Measurements from ENCODE around the gene LIPI.
A peak's percentile ranks its signal among the peaks of the same experiment; 100 is the strongest.
"Not testable (repeated sequence)": the region's sequence is repeated elsewhere in the genome, so short reads cannot be mapped to it uniquely, and the experiment has no call there.

Gene LIPI

DNA sequence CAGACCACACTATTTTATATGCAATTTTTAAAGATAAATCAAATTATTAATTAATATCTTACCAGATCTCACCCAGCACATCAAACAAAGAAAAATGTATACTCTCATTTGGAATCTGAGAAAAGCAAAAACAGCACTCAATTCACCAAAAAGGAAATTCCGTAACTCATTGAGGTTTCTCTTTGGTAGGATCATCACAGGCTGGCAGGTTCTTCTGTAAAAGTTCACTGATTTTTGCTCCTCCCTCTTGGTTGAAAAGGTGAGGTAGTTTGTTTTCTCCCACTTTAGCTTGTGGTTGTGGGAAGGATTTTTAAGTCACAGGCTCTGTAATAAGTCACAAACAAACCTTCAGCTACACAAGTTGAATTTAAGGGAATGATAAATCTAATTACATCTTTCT lies at the start of gene LIPI:
Gene LIPI, minus strand, starts transcription at position 218 of the 400 bp plus-strand sequence. Its CDS starts 110 bp downstream, at position 108.
- no peak for DNase-seq (ENCODE audit: low read depth in 2 of 3, low spot score in 1 of 3)

DNA sequence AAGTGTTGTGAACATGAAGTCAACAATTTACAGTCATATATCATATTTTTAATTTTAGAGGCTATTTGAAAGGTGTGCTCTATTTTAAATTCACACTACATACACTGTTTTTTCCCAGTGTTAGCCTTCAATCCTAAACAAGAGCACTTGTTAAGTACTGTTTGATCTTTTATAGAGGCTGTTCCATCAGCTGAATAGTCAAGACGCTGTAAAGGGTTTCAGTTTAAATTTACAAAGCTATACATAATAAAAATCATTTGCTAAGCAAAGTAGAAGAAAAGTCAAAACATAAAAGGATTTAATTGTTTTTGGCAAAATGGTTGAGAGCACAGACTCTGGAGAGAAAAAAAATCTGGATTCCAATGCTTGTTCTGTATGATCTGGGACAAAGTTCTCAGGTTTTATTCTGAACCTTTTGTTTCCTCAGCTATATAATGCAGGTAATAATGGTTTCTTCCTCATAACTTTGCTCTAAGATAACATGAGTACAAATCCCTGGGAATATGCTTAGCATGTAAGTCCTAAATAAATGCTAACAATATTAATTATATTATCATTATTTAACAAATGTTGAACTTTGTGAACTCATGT lies 49.5 kb upstream of the LIPI start:
- DNase-seq (ENCODE audit: low read depth in 2 of 3, low spot score in 1 of 3), result no peak

DNA sequence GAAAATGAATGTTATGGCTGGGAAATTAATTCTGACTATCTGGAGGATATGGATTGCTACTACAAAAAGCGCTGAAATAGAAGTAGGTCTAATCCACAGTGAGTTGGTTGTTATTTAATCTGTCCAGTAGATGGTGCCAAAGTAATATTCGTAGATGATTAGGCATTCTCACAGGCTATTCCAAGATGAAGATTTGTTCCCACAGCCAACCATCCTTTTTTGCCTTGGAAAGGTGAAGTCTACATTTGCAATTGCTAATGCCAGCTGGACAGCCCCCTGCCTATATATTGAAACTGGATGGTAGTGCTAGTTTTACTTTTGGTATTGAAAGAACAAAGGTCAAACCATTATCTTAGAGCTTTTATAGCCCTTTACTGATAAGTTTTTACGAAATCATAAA lies 49.0 kb upstream of the LIPI start:
- no peak for DNase-seq (ENCODE audit: low read depth in 2 of 3, low spot score in 1 of 3)

DNA sequence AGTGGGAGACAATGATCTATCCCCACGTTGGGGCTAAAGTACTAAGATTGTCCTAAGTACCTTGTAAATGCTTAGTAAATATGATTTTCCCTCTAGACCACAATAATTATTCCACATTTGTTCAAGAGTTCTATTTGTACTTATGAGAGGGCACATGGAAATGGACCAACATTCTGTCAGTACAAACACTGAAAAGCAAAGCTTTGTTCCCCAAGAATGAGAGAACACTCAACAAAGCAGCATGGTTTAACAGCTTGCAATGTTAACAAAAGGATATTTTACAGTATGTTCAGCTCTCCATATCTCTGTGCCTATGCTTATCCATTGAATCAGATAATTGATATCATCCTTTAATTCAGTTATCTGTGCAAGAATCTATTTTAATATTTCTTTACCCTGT lies 40.6 kb upstream of the LIPI start:
- DNase-seq (ENCODE audit: low read depth in 2 of 3, low spot score in 1 of 3), result no peak

DNA sequence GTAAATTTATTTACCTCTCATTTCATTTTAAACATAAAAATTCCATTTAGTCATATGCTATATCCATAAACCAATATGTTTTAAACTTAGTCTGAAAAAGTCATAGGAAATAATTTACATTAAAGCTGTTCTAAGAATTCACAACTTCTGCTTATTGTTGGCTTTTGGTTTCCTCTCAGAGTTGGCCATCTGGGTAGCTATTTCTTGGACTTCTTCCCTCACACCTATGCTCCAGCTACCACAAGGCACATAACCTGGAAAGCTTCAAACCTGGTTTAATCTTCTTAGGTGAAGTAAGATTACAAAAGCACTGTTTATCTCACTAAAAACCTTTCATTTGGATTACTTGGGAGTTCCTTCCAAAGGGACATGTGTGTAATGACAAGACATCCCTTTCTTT lies 35.0 kb upstream of the LIPI start:
- no peak for DNase-seq (ENCODE audit: low read depth in 2 of 3, low spot score in 1 of 3)

DNA sequence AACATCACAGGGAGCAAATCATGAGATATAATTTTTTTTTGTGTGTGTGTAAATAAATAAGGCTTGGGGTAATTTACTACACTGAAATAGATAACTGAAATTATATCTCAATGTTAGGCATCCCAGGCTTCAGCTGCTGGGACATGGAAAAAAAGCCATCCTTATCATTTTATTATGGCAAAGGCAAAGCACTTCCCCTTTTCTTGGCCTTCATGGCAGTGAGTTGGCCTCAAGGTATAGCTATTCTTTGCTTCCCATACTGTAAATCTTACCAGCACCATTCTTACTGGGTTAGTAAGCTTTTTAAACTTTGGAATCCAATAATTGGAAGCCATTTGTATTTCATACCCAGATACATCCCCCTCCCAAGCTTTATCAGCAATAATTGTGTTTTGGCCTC lies 34.2 kb upstream of the LIPI start:
- no peak for DNase-seq (ENCODE audit: low read depth in 2 of 3, low spot score in 1 of 3)

DNA sequence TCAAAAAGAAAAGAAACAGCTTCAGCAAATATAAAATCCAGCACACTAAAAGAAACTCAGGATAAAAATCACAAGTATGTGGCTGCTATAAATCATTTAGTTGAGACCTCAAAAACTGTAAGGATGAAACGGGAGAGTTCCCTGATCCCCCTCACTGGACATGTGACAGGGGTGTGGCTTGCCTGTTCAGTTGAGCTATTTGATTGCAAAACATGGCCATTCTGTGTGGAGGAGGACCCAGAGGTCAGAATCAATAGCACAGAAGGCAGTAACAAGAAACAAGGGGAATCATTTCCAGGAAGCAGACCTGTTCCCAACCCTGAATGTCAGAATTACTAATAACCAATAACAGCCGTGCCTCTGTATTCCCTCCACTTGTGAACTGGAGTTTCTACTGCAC lies 33.1 kb upstream of the LIPI start:
- no peak for DNase-seq (ENCODE audit: low read depth in 2 of 3, low spot score in 1 of 3)

DNA sequence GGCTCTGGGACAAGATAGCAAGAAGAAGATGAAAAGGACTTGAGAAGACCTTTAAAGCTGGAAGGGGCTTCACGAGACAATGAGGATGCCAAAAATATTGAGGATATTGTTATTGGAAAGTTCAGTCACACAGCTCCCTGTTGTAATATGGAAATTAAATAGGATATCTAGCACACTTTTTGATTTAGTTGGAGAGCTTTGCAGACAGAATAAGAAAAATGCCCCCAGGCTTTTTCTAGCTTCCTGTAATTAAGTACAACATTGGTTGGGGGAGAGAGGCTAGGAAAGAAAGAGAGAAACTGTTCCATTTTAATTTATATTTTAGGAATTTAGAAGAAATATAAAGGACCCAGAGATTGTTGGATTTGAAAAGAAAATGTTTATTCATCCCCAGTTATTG lies 32.7 kb upstream of the LIPI start:
- no peak for DNase-seq (ENCODE audit: low read depth in 2 of 3, low spot score in 1 of 3)

DNA sequence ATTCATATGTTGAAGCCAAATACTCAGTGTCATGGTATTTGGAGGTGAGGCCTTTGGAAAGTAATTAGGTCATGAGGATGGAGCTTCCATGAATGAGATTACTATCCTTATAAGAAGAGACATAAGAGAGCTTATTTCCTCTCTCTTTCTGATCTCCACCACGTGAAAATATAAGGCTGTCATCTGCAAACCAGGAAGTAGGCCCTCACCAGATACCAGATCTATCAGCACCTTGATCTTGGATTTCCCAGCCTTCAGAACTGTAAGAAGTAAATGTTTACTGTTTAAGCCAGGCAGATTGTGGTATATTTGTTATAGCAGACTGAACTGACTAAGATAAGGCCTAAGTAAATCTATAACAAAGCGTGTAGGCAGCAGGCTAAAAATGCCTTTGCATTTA lies 30.5 kb upstream of the LIPI start:
- DNase-seq (ENCODE audit: low read depth in 2 of 3, low spot score in 1 of 3), result no peak

DNA sequence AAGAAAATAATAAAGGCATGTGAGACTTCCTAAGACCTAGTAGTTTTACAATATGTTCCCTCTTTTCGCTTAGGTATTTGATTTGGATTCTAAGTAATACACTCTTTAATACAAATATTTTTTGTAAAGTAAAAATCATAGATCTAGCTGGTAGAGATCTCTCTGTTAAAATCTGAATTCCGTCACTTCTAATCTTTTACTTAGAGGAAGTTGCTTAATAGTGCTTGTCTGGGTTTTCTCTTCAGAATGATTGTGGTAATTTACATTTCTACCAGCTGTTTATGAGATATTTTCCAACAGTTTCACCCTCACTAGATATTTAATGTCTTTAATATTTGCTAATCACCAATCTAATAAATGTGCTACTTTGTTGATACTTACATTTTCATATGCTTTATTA lies 28.5 kb upstream of the LIPI start:
- no peak for DNase-seq (ENCODE audit: low read depth in 2 of 3, low spot score in 1 of 3)

DNA sequence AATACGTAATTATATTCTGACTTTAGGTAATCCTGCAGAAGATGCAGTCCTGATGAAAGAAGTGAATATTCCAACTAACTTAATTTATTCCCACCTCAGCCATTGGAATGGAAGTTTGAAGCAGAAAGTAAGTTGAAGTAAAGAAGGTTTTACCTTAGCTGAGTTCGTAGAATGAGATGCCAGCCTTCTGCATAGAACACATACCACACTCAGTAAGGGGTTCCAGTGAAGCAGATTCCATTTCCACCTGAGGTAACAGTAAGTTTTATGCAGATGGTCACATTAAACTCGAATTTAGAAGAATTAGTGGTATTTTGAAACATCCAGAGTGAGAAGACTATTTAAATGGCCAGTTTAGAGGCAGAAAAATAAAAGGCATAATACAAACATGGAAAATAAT lies 25.4 kb upstream of the LIPI start:
- DNase-seq (ENCODE audit: low read depth in 2 of 3, low spot score in 1 of 3), result no peak

DNA sequence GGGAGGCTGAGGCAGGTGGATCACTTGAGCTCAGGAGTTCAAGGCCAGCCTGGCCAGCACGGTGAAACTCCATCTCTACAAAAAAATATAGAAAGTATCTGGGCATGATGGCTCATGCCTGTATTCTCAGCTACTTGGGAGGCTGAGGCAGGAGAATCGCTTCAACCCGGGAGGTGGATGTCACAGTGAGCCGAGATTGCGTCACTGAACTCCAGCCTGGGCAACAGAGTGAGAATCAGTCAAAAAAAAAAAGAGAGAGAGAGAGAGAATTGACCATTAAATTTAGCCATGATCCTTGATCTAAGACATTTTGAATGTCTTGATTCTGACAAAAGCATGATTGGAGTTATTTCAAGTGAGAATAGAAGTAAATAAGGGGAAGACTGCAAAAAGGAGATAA lies 24.3 kb upstream of the LIPI start:
- no peak for DNase-seq (ENCODE audit: low read depth in 2 of 3, low spot score in 1 of 3)

DNA sequence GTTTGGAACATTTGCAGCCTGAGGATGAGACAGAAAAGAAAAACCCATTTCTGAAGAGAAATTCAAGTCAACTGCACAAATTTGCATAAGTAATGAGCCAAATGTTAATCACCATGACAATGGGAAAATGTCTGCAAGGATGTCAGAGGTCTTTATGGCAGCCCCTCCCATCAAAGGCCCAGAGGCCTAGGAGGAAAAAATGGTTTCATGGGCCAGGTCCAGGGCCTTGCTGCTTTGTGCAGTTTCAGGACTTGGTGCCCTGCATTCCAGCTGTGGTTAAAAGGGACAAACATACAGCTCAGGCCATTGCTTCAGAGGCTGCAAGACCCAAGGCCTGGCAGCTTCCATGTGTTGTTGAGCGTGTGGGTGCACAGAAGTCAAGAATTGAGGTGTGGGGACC lies 18.6 kb upstream of the LIPI start:
- DNase-seq (ENCODE audit: low read depth in 2 of 3, low spot score in 1 of 3), result no peak

DNA sequence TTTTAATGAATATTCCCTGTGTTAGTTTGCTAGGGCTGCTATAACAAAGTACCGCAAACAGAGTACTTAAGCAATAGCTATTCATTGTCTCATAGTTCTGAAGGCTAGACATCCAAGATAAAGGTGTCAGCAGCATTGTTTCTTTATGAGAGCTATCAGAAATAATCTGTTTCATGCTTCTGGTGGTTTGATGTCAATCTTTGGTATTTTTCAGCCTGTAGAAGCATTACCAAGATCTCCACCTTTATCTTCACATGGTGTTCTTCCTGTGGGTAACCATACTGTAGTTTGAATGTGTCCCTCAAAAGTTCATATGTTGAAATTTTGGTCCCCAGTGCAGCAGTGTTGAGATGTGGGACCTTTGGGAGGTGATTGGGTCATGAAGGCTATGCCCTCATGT lies 12.6 kb upstream of the LIPI start:
- no peak for DNase-seq (ENCODE audit: low read depth in 2 of 3, low spot score in 1 of 3)

DNA sequence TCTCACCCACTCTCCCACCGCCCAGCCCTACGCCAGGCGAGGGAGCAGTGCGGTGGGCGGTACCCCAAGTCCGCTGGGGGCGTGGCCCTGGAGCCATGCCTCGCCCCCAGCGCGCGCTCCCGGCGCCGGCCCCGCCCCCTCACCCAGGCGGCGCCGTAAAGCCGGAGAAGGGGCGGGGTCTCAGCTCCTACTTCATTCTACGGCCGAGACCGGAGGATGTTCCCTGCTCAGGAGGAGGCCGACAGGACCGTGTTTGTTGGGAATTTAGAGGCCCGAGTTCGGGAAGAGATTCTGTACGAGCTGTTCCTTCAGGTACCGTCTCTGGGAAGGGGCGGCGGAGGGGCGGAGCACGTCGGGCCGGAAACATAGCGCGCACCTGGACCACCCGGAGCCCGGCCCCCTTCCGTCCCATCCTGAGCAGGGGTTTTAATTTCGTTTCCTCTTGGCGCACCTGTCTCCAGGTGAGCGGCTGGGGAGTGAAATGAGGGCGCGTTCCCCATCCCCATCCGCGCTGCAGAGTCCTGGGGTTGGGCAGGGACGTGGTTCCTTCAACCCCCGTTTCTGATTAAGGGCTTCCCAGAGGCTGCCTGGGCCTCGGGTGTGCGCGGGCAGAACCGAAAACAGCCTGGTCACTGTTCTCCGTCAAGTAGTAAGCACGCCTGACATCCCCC lies 5.4 kb upstream of the LIPI start, which contains the start of gene RBM11:
Gene RBM11, plus strand, starts transcription at position 187 of the 671 bp plus-strand sequence. Its CDS starts 30 bp downstream, at position 217.
- peak; percentile 62 to 77 (median 72) for DNase-seq (ENCODE audit: low read depth in 2 of 3, low spot score in 1 of 3)

DNA sequence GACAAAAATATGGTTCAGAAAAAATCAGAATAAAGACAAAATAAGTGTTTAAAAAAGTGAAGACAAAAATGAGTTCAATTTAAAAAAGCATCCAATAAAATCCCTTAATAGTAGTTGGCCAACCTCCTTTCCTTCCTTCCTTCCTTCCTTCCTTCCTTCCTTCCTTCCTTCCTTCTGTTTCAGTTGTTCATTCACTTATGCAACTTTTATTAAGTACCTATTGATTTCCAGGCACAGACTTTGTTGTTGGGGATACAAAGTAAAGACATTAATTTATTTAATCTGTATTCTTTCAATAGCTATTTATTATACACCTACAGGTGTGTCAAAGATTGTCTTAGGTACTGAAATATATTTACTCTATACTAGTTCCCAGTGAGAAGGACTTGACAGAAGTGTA lies 2.4 kb upstream of the LIPI start:
- DNase-seq (ENCODE audit: low read depth in 2 of 3, low spot score in 1 of 3), result no peak

DNA sequence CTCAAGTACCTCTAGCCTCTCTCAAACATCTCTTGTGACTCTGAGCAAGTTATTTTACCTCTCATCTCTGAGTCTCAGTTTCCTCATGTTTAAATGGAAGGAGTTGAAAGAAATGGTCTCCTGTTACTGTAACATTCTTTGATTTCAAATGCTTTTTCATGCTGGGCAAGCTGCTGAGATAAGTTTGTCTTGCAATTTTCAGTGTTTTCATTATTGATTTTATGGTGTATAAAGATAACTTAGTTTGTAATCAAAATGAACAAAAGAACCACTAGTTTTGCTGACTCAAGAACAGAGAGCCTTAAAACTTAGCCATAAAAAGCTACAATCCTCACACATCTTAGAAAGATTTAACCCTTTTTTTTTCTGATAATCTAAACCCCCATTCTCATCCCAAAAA lies 4.5 kb downstream of the LIPI start:
- no peak for DNase-seq (ENCODE audit: low read depth in 2 of 3, low spot score in 1 of 3)

DNA sequence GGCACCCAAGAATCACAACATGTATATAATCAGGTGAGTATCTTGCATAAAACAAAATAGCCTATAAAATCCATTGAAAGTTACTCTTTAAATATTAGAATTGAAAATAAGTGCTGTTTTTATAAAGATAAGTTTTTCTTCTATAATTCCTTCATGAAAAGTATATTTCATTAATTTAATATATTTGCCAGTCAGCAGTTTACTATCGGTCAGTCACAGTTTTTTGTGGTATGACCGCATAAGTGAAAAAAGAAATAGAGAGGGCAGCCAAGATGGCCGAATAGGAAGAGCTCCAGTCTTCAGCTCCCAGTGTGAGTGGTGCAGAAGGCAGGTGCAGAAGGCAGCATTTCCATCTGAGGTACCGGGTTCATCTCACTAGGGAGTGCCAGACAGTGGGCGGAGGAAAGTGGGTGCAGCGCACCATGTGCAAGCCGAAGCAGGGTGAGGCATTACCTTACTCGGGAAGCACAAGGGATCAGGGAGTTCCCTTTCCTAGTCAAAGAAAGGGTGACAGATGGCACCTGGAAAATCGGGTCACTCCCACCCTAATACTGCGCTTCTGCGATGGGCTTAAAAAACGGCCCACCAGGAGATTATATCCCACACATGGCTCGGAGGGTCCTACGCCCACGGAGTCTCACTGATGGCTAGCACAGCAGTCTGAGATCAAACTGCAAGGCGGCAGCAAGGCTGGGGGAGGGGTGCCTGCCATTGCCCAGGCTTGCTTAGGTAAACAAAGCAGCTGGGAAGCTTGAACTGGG lies 44.1 kb downstream of the LIPI start:
- not testable (repeated sequence) for DNase-seq (ENCODE audit: low read depth in 2 of 3, low spot score in 1 of 3)

DNA sequence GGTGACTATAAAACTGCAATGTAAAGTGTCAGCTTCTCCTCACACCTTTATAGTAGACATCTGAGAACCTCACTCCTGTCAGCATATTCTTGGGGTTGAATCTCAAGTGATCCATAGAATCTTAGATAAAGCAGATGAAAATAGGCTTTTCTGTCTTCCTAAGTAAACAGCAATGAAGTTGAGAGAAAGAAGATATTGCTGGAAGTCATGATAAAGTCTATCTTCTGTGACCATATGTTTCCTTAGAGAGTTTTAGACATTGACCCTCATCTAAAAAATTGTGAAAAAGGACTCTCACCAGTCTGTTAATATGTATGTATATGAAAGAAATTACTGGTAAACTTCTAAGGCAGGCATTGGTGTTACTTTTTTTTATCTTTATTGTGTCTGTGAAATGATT lies 66.8 kb downstream of the LIPI start:
- no peak for DNase-seq (ENCODE audit: low read depth in 2 of 3, low spot score in 1 of 3)

DNA sequence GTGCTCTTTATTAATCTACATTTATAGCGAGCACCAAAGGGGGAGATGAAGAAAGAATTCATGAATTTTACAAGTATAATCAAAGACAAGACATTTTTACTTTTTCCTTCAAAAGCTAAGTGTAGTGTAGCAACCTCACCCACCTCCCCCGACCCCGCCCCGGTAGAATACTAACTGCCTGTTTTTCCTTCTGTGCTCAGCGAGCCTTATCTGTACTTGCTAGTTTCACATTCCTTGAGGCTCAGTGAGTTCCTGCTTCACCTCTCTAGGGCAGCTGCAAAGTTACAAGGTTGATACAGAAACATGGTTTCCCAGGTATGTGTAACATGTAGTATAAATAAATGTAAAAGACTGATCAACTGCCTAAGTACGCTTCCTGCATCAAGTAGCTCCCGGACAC lies 86.5 kb downstream of the LIPI start:
- DNase-seq (ENCODE audit: low read depth in 2 of 3, low spot score in 1 of 3), result no peak

DNA sequence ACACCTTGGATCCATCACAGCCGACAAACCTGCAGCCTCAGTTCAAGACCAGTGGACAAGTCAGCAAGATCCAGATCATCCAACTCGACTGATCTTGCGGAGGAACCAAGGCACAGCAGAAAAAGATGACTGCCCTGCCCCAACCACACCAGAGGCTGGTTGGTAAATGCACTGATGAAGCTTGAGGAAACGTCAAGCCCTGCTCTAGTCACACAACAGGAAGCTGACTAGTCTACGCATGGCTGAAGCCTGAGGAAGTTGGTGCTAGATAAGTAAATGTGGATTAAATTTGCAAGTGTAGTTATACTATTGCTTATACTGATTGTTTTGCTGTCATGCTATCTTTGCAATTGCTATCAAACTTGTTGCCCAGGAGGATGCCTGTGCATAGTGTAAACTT lies 89.0 kb downstream of the LIPI start:
- no peak for DNase-seq (ENCODE audit: low read depth in 2 of 3, low spot score in 1 of 3)

DNA sequence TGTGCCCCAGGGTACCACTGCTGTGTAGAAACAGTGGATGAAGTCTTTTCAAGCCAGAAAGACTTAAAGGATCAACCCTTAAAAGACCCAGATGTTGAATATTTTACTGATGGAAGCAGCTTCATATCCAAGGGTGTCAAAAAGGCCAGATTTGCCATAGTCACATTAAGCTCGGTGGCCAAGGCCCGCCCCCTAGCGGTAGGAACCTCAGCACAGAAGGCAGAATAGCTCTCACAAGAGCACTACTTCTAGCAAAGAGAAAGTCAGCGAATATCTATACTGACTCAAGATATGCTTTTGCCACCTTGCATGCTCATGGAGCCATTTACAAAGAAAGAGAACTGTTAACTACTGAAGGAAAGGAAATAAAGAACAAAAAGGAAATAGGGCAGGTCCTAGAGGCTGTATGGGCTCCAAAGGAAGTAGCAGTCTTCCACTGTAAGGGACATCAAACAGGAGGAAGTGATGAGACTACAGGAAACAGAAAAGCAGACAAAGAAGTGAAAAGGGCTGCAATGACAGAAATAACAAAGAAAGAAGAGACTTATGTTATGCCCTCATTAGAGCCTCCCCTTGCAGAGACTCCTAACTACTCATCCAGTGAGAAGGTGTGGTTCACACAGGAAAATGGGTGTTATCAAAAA lies 90.5 kb downstream of the LIPI start:
- peak; percentile 4 to 60 (median 29) for DNase-seq (ENCODE audit: low read depth in 2 of 3, low spot score in 1 of 3)

Data from stimulated activated CD4-positive, alpha-beta T cell treated with anti-CD3 and anti-CD28 coated beads, Interleukin-12 subunit alpha, Interleukin-12 subunit beta, amount 100 ng/mL, for 48 hours (primary cell).